ENCODE results near the gene LMTK2. TPM values are rescaled to one million over a fixed set of nuclear protein-coding genes. Genes with fewer than 3 reads are reported as not detected.

LMTK2 gene
- total RNA-seq, 2 donors from 2014 or later, result 37.2 to 61.2 TPM

- Histone ChIP-seq H3K27me3 (no peaks in the 10 kb centered on the region), H3K36me3 (no peaks in the 10 kb centered on the region), H3K27ac (no peak overlapping the region), H3K9ac (ENCODE audit: low read depth in 2 of 2, low read length in 2 of 2) (no peak overlapping the region), H3K4me1 (no peaks in the 10 kb centered on the region), H3K9me3 (no peaks in the 10 kb centered on the region), H3K4me3 (no peak overlapping the region)
- no peak for TF ChIP-seq CTCF (IDR thresholded peaks at IDR 0.05)
- intact Hi-C loops (cut with DNase I), result no loop called here
- no peak for DNase-seq
Observed at GRCh38 chr7:98079891-98080648, 26.6 kb upstream of the LMTK2 start.

- H3K36me3 ChIP-seq, result no peaks in the 10 kb centered on the region
- DNase-seq, result no peak
- no peaks in the 10 kb centered on the region for H3K27me3 ChIP-seq
- no peak for TF ChIP-seq CTCF (IDR thresholded peaks at IDR 0.05)
- H3K4me3 ChIP-seq, result no peak overlapping the region
- intact Hi-C loops (cut with DNase I), result no loop called here
- peaks cover 4% of the 10 kb centered on the region for H3K4me1 ChIP-seq
- H3K27ac ChIP-seq, result no peak overlapping the region
- H3K9me3 ChIP-seq, result no peaks in the 10 kb centered on the region
- H3K9ac ChIP-seq (ENCODE audit: low read depth in 2 of 2, low read length in 2 of 2), result no peak overlapping the region
Observed at GRCh38 chr7:98081319-98081718, 25.3 kb upstream of the LMTK2 start.

- Histone ChIP-seq H3K9ac (ENCODE audit: low read depth in 2 of 2, low read length in 2 of 2) (no peak overlapping the region), H3K27ac (peak overlapping the region; percentile 6), H3K4me1 (peaks cover 4% of the 10 kb centered on the region), H3K36me3 (no peaks in the 10 kb centered on the region), H3K27me3 (no peaks in the 10 kb centered on the region), H3K4me3 (no peak overlapping the region), H3K9me3 (no peaks in the 10 kb centered on the region)
- no peak for DNase-seq
- no peak for TF ChIP-seq CTCF (IDR thresholded peaks at IDR 0.05)
- intact Hi-C loops (cut with DNase I), result no loop called here
Observed at GRCh38 chr7:98084631-98085030, 22.0 kb upstream of the LMTK2 start.

GRCh38 chr7:98085674-98086073 lies 21.0 kb upstream of the LMTK2 start:
- no peak overlapping the region for H3K9ac ChIP-seq (ENCODE audit: low read depth in 2 of 2, low read length in 2 of 2)
- peak; percentile 10 for TF ChIP-seq CTCF (IDR thresholded peaks at IDR 0.05)
- DNase-seq, result peak; percentile 52
- H3K4me3 ChIP-seq, result no peak overlapping the region
- H3K27me3 ChIP-seq, result no peaks in the 10 kb centered on the region
- H3K27ac ChIP-seq, result peak overlapping the region; percentile 80
- H3K4me1 ChIP-seq, result peaks cover 4% of the 10 kb centered on the region
- H3K36me3 ChIP-seq, result no peaks in the 10 kb centered on the region
- intact Hi-C loops (cut with DNase I), result no loop called here
- no peaks in the 10 kb centered on the region for H3K9me3 ChIP-seq

GRCh38 chr7:98086281-98086718 lies 20.4 kb upstream of the LMTK2 start:
- peak; percentile 93 for DNase-seq
- Histone ChIP-seq H3K36me3 (no peaks in the 10 kb centered on the region), H3K4me1 (peaks cover 4% of the 10 kb centered on the region), H3K27ac (peak overlapping the region; percentile 80), H3K4me3 (no peak overlapping the region), H3K27me3 (no peaks in the 10 kb centered on the region), H3K9ac (ENCODE audit: low read depth in 2 of 2, low read length in 2 of 2) (no peak overlapping the region), H3K9me3 (no peaks in the 10 kb centered on the region)
- TF ChIP-seq CTCF (IDR thresholded peaks at IDR 0.05), result no peak
- intact Hi-C loops (cut with DNase I), result no loop called here
